ENCODE data around the gene WDR82.

Gene WDR82

DNA sequence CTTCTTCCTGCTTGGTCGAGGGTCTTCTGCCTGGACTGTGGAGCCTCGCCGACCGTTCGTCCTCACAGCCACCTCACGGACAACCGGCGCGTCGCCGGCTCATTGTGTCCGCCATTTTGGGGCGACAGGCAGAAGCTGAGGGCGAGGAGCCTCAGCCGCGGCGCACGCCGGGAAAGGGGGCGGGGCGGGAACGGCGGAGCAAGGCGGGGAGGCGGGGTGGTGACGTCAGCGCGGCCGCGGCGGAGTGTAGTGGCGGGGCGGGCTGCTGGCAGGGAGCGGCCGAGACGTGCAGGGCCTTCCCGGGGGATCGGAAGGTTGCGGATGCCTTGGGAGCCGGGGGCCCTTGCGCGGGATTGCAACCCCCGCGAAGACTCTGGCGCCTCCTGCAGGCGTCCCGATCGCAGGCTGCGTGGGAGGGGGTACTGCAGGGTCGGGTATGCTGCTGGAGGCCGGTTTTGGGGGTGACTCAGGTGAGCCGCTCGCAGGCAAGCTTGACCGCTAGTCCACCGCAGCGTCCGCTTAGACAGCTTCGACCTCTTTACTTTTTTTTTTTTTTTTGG, at the start of gene WDR82:
WDR82 (minus strand) TSS at position 140 of the 560 bp plus-strand sequence. CDS start 288 bp downstream, outside the sequence.
- peak; percentile 83 for DNase-seq (ENCODE audit: extremely low read depth, low read depth)
- TF ChIP-seq, protein P1, sequence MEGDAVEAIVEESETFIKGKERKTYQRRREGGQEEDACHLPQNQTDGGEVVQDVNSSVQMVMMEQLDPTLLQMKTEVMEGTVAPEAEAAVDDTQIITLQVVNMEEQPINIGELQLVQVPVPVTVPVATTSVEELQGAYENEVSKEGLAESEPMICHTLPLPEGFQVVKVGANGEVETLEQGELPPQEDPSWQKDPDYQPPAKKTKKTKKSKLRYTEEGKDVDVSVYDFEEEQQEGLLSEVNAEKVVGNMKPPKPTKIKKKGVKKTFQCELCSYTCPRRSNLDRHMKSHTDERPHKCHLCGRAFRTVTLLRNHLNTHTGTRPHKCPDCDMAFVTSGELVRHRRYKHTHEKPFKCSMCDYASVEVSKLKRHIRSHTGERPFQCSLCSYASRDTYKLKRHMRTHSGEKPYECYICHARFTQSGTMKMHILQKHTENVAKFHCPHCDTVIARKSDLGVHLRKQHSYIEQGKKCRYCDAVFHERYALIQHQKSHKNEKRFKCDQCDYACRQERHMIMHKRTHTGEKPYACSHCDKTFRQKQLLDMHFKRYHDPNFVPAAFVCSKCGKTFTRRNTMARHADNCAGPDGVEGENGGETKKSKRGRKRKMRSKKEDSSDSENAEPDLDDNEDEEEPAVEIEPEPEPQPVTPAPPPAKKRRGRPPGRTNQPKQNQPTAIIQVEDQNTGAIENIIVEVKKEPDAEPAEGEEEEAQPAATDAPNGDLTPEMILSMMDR (IDR thresholded peaks at IDR 0.05; ENCODE audit: low read depth, low read length) = peak; percentile 49

GRCh38 chr3:52327486-52328290, 49.2 kb upstream of the WDR82 start:
- TF ChIP-seq, protein P1 (IDR thresholded peaks at IDR 0.05; ENCODE audit: low read depth, low read length) = no peak
- no peak for DNase-seq (ENCODE audit: extremely low read depth, low read depth)

GRCh38 chr3:52326976-52327375, 48.5 kb upstream of the WDR82 start:
- TF ChIP-seq, protein P1 (IDR thresholded peaks at IDR 0.05; ENCODE audit: low read depth, low read length) = no peak
- DNase-seq (ENCODE audit: extremely low read depth, low read depth) = no peak

DNA sequence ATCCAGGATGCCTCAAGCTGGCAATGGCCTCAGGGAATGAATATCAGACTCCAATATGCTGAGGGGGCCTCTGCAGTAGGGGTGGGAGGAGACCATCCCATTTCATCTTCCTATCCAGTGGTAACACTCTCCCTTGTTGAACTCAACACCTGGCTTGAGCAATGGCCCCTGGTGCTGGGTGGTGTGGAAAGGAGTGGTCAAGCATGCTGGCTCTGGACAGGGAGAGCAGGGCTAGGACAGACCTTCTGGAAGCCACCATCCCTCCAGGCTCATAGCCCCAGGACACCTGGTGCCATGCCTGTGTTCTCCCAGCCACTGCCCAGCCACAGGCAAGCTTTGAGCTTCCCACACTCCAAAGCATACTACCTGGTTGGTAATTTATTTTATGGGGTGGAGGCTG, 47.2 kb upstream of the WDR82 start:
- TF ChIP-seq, protein P1 (IDR thresholded peaks at IDR 0.05; ENCODE audit: low read depth, low read length) = no peak

GRCh38 chr3:52324676-52325075, 46.2 kb upstream of the WDR82 start:
- TF ChIP-seq, protein P1 (IDR thresholded peaks at IDR 0.05; ENCODE audit: low read depth, low read length) = no peak
- DNase-seq (ENCODE audit: extremely low read depth, low read depth) = no peak

More for the DNA sequence above, 47.2 kb upstream of the WDR82 start:
- DNase-seq (ENCODE audit: extremely low read depth, low read depth) = no peak

DNA sequence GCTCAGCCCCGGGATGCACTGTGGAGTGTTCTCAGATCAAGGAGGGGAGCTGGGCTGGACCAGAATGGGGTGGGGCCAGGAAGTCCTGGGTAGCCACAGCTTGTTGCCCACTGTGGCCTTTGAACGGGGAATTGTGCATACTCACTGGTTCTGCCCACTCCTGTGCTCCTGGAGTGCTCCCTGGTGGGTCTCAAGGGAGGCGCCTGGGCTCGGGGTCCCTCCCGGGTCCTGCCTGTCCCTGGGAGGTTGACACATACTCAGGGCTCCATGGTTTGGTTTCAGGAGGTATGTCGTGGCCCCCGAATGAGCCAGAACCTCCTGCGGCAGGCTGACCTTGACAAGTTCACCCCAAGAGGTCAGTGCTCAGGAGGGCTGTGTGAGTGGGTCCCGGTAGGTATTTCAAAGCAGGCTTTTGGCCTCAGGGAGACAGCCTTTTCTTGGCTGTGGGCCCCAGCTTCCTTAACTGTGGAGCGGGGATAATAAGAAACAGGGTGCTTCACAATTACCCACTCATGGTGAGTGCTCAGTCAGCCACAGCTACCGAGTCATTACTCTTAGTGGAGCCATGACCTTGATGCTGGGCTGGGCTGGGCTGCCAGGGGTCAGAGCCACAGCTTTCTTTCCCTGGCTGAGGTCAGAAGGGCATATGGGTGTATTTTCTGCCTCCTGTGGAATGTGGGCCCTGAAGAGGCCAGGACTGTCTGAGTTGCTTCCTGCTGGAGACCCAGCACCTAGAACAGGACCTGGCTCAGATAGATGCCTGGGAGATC, 45.3 kb upstream of the WDR82 start:
- TF ChIP-seq, protein P1 (IDR thresholded peaks at IDR 0.05; ENCODE audit: low read depth, low read length) = no peak
- DNase-seq (ENCODE audit: extremely low read depth, low read depth) = no peak

GRCh38 chr3:52322466-52322865, 44.0 kb upstream of the WDR82 start:
- no peak for DNase-seq (ENCODE audit: extremely low read depth, low read depth)
- TF ChIP-seq, protein P1 (IDR thresholded peaks at IDR 0.05; ENCODE audit: low read depth, low read length) = no peak

All from AG09319 (cell line).